H1 (cell line): ENCODE results near the gene IKZF3. TPM values are rescaled to one million over a fixed set of nuclear protein-coding genes. Genes with fewer than 3 reads are reported as not detected.

Source experiments
- CTCF ChIA-PET: fragments of 300-600 bp; sonication (Branson Sonifier 250); formaldehyde crosslinking; loops from one replicate; lab custom pipeline; 2021; ENCODE audit not compliant: partially characterized antibody; lab: Charles Lee
- POLR2A ChIA-PET: fragments of 300-600 bp; sonication (Branson Sonifier 250); formaldehyde crosslinking; loops from one replicate; lab custom pipeline; 2021; ENCODE audit warnings: inconsistent platforms; ENCODE audit not compliant: partially characterized antibody; lab: Charles Lee
- DNase-seq, 2 experiments: peaks; one replicate each; pipeline versions ENCODE4 v3.0.0 to v3.0.0-alpha.2; 2010 to 2022; ENCODE audit warnings: low spot score in 2 of 2, low read depth in 1 of 2, mixed read lengths in 1 of 2
- FAIRE-seq: peaks from 2 replicates; lab custom pipeline; 2011; peaks lifted over from hg19 to GRCh38; lab: Jason Lieb, UNC
- H2AFZ ChIP-seq: 2 replicates; pipeline ENCODE4 v1.8.1; 2012; ENCODE audit warnings: low read length, inconsistent platforms
- H2AK5ac ChIP-seq: 2 replicates; pipeline ENCODE4 v1.6.1; 2013; ENCODE audit warnings: low read depth, low read length
- H2BK120ac ChIP-seq: replicated peaks from 2 replicates; pipeline ENCODE3; 2013; ENCODE audit warnings: low read depth, low read length, inconsistent platforms
- H2BK12ac ChIP-seq: 2 replicates; pipeline ENCODE4 v1.6.1; 2013; ENCODE audit warnings: low read depth, low read length
- H2BK15ac ChIP-seq: 2 replicates; pipeline ENCODE4 v1.6.1; 2013; ENCODE audit warnings: low read length
- H2BK20ac ChIP-seq: 2 replicates; pipeline ENCODE4 v1.6.1; 2013; ENCODE audit warnings: low read length
- H2BK5ac ChIP-seq: 2 replicates; pipeline ENCODE4 v1.6.1; 2013; ENCODE audit warnings: low read depth, low read length
- H3K14ac ChIP-seq: 2 replicates; pipeline ENCODE4 v1.6.1; 2013; ENCODE audit warnings: inconsistent platforms; ENCODE audit not compliant: insufficient read length
- H3K18ac ChIP-seq: 2 replicates; pipeline ENCODE4 v1.6.1; 2013; ENCODE audit warnings: low read length; ENCODE audit errors: extremely low read depth
- H3K23ac ChIP-seq: 2 replicates; pipeline ENCODE4 v1.6.1; 2013; ENCODE audit warnings: inconsistent platforms; ENCODE audit not compliant: insufficient read length
- H3K23me2 ChIP-seq: 2 replicates; pipeline ENCODE4 v1.6.1; 2013; ENCODE audit warnings: low read depth, low read length
- H3K27ac ChIP-seq: 2 replicates; pipeline ENCODE4 v1.6.1; 2011; ENCODE audit warnings: low read depth, low read length, inconsistent platforms
- H3K27me3 ChIP-seq, 4 experiments: replicated peaks in 1 of 4; 1 replicate in 1 of 4; 2 replicates in 3 of 4; pipeline versions ENCODE4 v1.6.1 to v1.8.1; 2011 to 2013; ENCODE audit warnings: low read length in 3 of 4, mild to moderate bottlenecking in 3 of 4, inconsistent platforms in 2 of 4, mixed read lengths in 2 of 4, moderate library complexity in 1 of 4; ENCODE audit not compliant: control insufficient read depth in 3 of 4, insufficient read depth in 3 of 4; ENCODE audit errors: extremely low read depth in 1 of 4
- H3K36me3 ChIP-seq, 4 experiments: 2 replicates each; pipeline versions ENCODE4 v1.6.1 to v1.8.1; 2011 to 2013; ENCODE audit warnings: mild to moderate bottlenecking in 4 of 4, low read length in 3 of 4, moderate library complexity in 2 of 4, control low read depth in 1 of 4, inconsistent platforms in 1 of 4; ENCODE audit not compliant: insufficient read depth in 4 of 4, control insufficient read depth in 2 of 4
- H3K4ac ChIP-seq: replicated peaks from 2 replicates; pipeline ENCODE3; 2013; ENCODE audit warnings: low read length, low read depth, mixed read lengths, inconsistent platforms; ENCODE audit not compliant: insufficient read length
- H3K4me1 ChIP-seq, 4 experiments: replicated peaks in 1 of 4; 1 replicate in 1 of 4; 2 replicates in 3 of 4; pipeline versions ENCODE4 v1.6.1 to v1.8.1; 2011 to 2013; ENCODE audit warnings: low read length in 3 of 4, inconsistent platforms in 2 of 4, mixed read lengths in 1 of 4; ENCODE audit not compliant: insufficient read depth in 4 of 4, control insufficient read depth in 3 of 4
- H3K4me2 ChIP-seq, 2 experiments: 2 replicates each; pipeline versions ENCODE4 v1.6.1 to v1.8.1; 2011 to 2013; ENCODE audit warnings: low read depth in 2 of 2, low read length in 2 of 2, control low read depth in 1 of 2, inconsistent platforms in 1 of 2, mild to moderate bottlenecking in 1 of 2; ENCODE audit not compliant: insufficient read depth in 1 of 2
- H3K4me3 ChIP-seq, 4 experiments: fragments of 200-600, 300-600 bp in 1 of 4; sonication (generic), shearing (Covaris generic), sonication (Bioruptor Twin) in 1 of 4; 2 replicates each; pipeline versions ENCODE4 v1.5.1 to v1.8.1; 2011 to 2016; ENCODE audit warnings: low read length in 4 of 4, low read depth in 3 of 4, control low read depth in 2 of 4, inconsistent platforms in 2 of 4, mild to moderate bottlenecking in 2 of 4, mixed read lengths in 1 of 4, moderate library complexity in 1 of 4; ENCODE audit not compliant: insufficient read depth in 2 of 4; ENCODE audit errors: extremely low read depth in 1 of 4
- H3K56ac ChIP-seq: replicated peaks from 2 replicates; pipeline ENCODE3; 2013; ENCODE audit warnings: low read depth, mild to moderate bottlenecking, mixed read lengths, low read length, inconsistent platforms; ENCODE audit not compliant: insufficient read length
- H3K79me1 ChIP-seq: 2 replicates; pipeline ENCODE4 v1.6.1; 2013; ENCODE audit warnings: low read depth, low read length, control low read depth
- H3K79me2 ChIP-seq, 2 experiments: 2 replicates each; pipeline versions ENCODE4 v1.6.1 to v1.8.1; 2012 to 2013; ENCODE audit warnings: low read length in 2 of 2, mild to moderate bottlenecking in 2 of 2, inconsistent platforms in 1 of 2; ENCODE audit not compliant: insufficient read depth in 2 of 2, control insufficient read depth in 1 of 2
- H3K9ac ChIP-seq, 4 experiments: replicated peaks in 1 of 4; 1 replicate in 1 of 4; 2 replicates in 3 of 4; pipeline versions ENCODE4 v1.6.1 to v1.8.1; 2011 to 2013; ENCODE audit warnings: low read depth in 3 of 4, low read length in 3 of 4, control low read depth in 2 of 4, mild to moderate bottlenecking in 2 of 4, moderate library complexity in 2 of 4, inconsistent platforms in 1 of 4; ENCODE audit errors: extremely low read depth in 1 of 4
- H3K9me3 ChIP-seq, 2 experiments: 2 replicates each; pipeline versions ENCODE4 v1.6.1 to v1.8.1; 2012 to 2013; ENCODE audit warnings: mild to moderate bottlenecking in 2 of 2, moderate library complexity in 2 of 2, control low read depth in 1 of 2, inconsistent platforms in 1 of 2, low read depth in 1 of 2, low read length in 1 of 2, mixed read lengths in 1 of 2; ENCODE audit not compliant: insufficient read depth in 2 of 2
- H4K20me1 ChIP-seq, 2 experiments: replicated peaks in 1 of 2; 2 replicates each; pipeline versions ENCODE3 to v1.8.1; 2011 to 2013; ENCODE audit warnings: inconsistent platforms in 2 of 2, low read length in 2 of 2, mild to moderate bottlenecking in 1 of 2; ENCODE audit not compliant: insufficient read depth in 2 of 2, control insufficient read depth in 1 of 2
- H4K5ac ChIP-seq: 2 replicates; pipeline ENCODE4 v1.6.1; 2013; ENCODE audit warnings: low read length, low read depth, mixed read lengths, inconsistent platforms; ENCODE audit not compliant: insufficient read length
- H4K8ac ChIP-seq: 2 replicates; pipeline ENCODE4 v1.8.0; 2013; ENCODE audit warnings: mild to moderate bottlenecking, moderate library complexity, low read length, inconsistent platforms; ENCODE audit not compliant: insufficient read depth; ENCODE audit errors: extremely low read depth
- H4K91ac ChIP-seq: replicated peaks from 2 replicates; pipeline ENCODE3; 2013; ENCODE audit warnings: low read length, mixed read lengths, inconsistent platforms; ENCODE audit not compliant: insufficient read length
- POLR2A ChIP-seq, 2 experiments: IDR thresholded peaks; 1 replicate in 1 of 2; 2 replicates in 1 of 2; pipeline ENCODE4 v1.6.1; 2011; ENCODE audit warnings: low read depth in 2 of 2, low read length in 2 of 2, mild to moderate bottlenecking in 2 of 2; ENCODE audit errors: control extremely low read depth in 1 of 2
- POLR2AphosphoS5 ChIP-seq: IDR thresholded peaks from 2 replicates; pipeline ENCODE4 v1.6.1; 2011; ENCODE audit warnings: low read depth, low read length
- YY1 ChIP-seq: IDR thresholded peaks from 2 replicates; pipeline ENCODE4 v1.6.1; 2011; ENCODE audit warnings: low read depth, mild to moderate bottlenecking, low read length
- WGBS, 2 experiments: shearing (Covaris generic) in 1 of 2; methylation state at CpG; one replicate each; pipeline versions ENCODE4 v1.1.6 to v1.1.7; 2013 to 2015; ENCODE audit warnings: low lambda C conversion rate in 2 of 2, mixed read lengths in 2 of 2, inconsistent platforms in 1 of 2, low coverage in 1 of 2, missing lambda C conversion rate in 1 of 2; ENCODE audit not compliant: insufficient replicate concordance in 2 of 2, insufficient coverage in 1 of 2, insufficient read length in 1 of 2; ENCODE audit errors: extremely low coverage in 1 of 2, missing lambda C conversion rate in 1 of 2; 5-methylcytosine and 5-hydroxymethylcytosine counted together
- polyA plus RNA-seq, 7 experiments: library from polyadenylated mRNA; depleted of rRNA in 3 of 7; stranded (reverse) in 5 of 7; unstranded in 2 of 7; fragments of >200 nt in 5 of 7; fragments of 200-250 nt in 2 of 7; gene quantifications; 1 replicate in 5 of 7; 2 replicates in 1 of 7; 4 replicates in 1 of 7; pipeline versions ENCODE4 v1.2.1 to v1.2.3, GENCODE V29; 2011 to 2013; ENCODE audit warnings: missing spikeins in 2 of 7, mixed read lengths in 2 of 7
- total RNA-seq: library from RNA; stranded (reverse); fragmentation: NEBNext Ultra II Directional; extraction: Animal tissue kit (Norgen Biotek cat#: 25700); gene quantifications from 2 replicates; pipeline ENCODE4 v1.2.1, GENCODE V29; 2021

Gene IKZF3
- total and polyA plus RNA-seq, 2 of the 8 experiments (the other 6 are each of a cell fraction or from before 2014, with no cell fraction given): 0.23 to 0.56 TPM

DNA sequence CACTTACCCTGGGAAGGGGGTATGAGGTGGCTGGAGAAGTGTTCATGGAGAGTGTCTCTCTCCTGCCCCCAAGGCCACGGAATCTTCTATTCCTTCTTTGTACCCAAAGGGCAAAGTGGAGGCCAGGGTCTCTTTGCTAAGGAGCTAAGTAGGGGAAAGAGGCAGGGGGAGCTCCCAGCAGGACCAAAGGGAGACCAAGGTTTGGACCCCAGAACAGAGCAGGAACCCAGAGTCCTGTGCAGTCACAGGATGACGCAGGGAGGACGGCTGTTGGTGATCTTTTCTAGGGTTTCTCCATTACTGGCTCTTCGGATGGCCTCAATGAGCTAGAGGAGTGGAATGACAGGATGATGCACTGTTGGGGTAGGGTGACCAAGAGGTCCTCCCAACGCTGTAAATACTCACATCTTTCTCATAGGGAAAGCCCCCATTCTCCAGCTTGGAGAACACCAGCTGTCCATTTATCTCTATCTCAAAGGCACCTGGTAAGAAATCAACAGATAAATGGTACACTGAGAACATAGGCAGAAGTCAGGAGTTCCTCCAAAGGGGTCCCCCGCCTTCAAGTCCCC is 134.7 kb downstream of the IKZF3 start:
- Histone ChIP-seq H3K9me3 (no peaks in the 10 kb centered on the region), H4K91ac (no peak overlapping the region), H2BK5ac (0 out of 2 replicates have a peak overlapping the region, but pooled peaks have one; percentile 83), H2BK120ac (no peak overlapping the region), H3K23me2 (peaks cover 5% of the 10 kb centered on the region; the same call in 1 of the 2 replicates), H3K23ac (no peak overlapping the region), H3K27ac (no peak overlapping the region), H3K79me2 (no peaks in the 10 kb centered on the region), H2BK12ac (peak overlapping the region; percentile 50; the same call in 1 of the 2 replicates), H4K8ac (no peak overlapping the region), H2BK20ac (no peak overlapping the region), H3K4me3 (peak overlapping the region; percentile 55 to 72 (median 61)), H4K20me1 (peaks cover 8 to 16% of the 10 kb centered on the region in 2 experiments), H3K18ac (peak overlapping the region; percentile 27; the same call in 1 of the 2 replicates), H3K4me2 (peak overlapping the region; percentile 67 to 73), H4K5ac (no peak overlapping the region), H3K9ac (peak overlapping the region in 3 of 4 experiments; percentile 35 to 64 (median 53); a peak in 3 of 7 replicates), H3K56ac (no peak overlapping the region), H2AK5ac (no peak overlapping the region), H3K4me1 (peaks cover 0 to 4% (median 0%) of the 10 kb centered on the region in 4 experiments; a peak in 2 of 7 replicates), H3K4ac (no peak overlapping the region), H3K14ac (no peak overlapping the region), H3K79me1 (no peaks in the 10 kb centered on the region), H3K27me3 (no peaks in the 10 kb centered on the region), H2BK15ac (peak overlapping the region; percentile 10; the same call in 1 of the 2 replicates), H2AFZ (no peak overlapping the region), H3K36me3 (peaks cover 15 to 38% (median 30%) of the 10 kb centered on the region in 4 experiments)
- FAIRE-seq (no peak), DNase-seq (no peak)
- 80% methylated on average over 6 of the region's 6 CpGs; no CpG with 5 or more reads in 1 of the 2 experiments for WGBS, 2 experiments
- TF ChIP-seq POLR2A (IDR thresholded peaks at IDR 0.05; ENCODE audit: control extremely low read depth in 1 of 2, low read depth in 2 of 2, low read length in 2 of 2) (peak; percentile 7 to 74; a peak in 2 of 3 replicates), YY1 (no peak), POLR2AphosphoS5 (peak; percentile 57; the same call in 1 of the 2 replicates)
- POLR2A ChIA-PET: interaction anchor here (0.7 to 5.4 kb wide), 28 partner anchors 9 to 129 kb away, joined by 3 to 54 read pairs (median 5); partner anchors contain the start of genes ERBB2 and PGAP3
- CTCF ChIA-PET: interaction anchor here (0.6 to 5.3 kb wide), 33 partner anchors 10 to 592 kb away, joined by 3 to 50 read pairs (median 6); partner anchors contain the start of genes CSF3, ERBB2, PGAP3 and STARD3
